ENCODE data around the gene DAAM2. TPM values are rescaled to one million over a fixed set of nuclear protein-coding genes. Genes with fewer than 3 reads are reported as not detected.

The DAAM2 gene
- total RNA-seq, 1 donor from 2014 or later: 0.59 TPM

- Mint-ChIP-seq H3K4me3 (ENCODE audit: unreplicated experiment) (no peak overlapping the region), H3K9me3 (ENCODE audit: unreplicated experiment) (no peaks in the 10 kb centered on the region), H3K27ac (ENCODE audit: unreplicated experiment) (no peak overlapping the region), H3K36me3 (ENCODE audit: unreplicated experiment) (no peaks in the 10 kb centered on the region), H3K27me3 (ENCODE audit: unreplicated experiment) (peaks cover 3% of the 10 kb centered on the region), H3K4me1 (ENCODE audit: low read depth, unreplicated experiment) (no peaks in the 10 kb centered on the region)
- no peak for DNase-seq
- TF ChIP-seq CTCF (IDR thresholded peaks at IDR 0.05; ENCODE audit: partially characterized antibody, unreplicated experiment): no peak
Observed at GRCh38 chr6:39884696-39885095, 92.5 kb downstream of the DAAM2 start.

- H3K9me3 Mint-ChIP-seq (ENCODE audit: unreplicated experiment): no peaks in the 10 kb centered on the region
- H3K4me1 Mint-ChIP-seq (ENCODE audit: low read depth, unreplicated experiment): no peaks in the 10 kb centered on the region
- H3K4me3 Mint-ChIP-seq (ENCODE audit: unreplicated experiment): no peak overlapping the region
- TF ChIP-seq CTCF (IDR thresholded peaks at IDR 0.05; ENCODE audit: partially characterized antibody, unreplicated experiment): no peak
- no peak overlapping the region for H3K27ac Mint-ChIP-seq (ENCODE audit: unreplicated experiment)
- no peaks in the 10 kb centered on the region for H3K36me3 Mint-ChIP-seq (ENCODE audit: unreplicated experiment)
- peaks cover 3% of the 10 kb centered on the region for H3K27me3 Mint-ChIP-seq (ENCODE audit: unreplicated experiment)
- DNase-seq: no peak
Observed at GRCh38 chr6:39885691-39886090, 93.5 kb downstream of the DAAM2 start.

- Mint-ChIP-seq H3K4me1 (ENCODE audit: low read depth, unreplicated experiment) (no peaks in the 10 kb centered on the region), H3K9me3 (ENCODE audit: unreplicated experiment) (no peaks in the 10 kb centered on the region), H3K4me3 (ENCODE audit: unreplicated experiment) (no peak overlapping the region), H3K36me3 (ENCODE audit: unreplicated experiment) (no peaks in the 10 kb centered on the region), H3K27me3 (ENCODE audit: unreplicated experiment) (peaks cover 5% of the 10 kb centered on the region), H3K27ac (ENCODE audit: unreplicated experiment) (no peak overlapping the region)
- DNase-seq: no peak
- TF ChIP-seq CTCF (IDR thresholded peaks at IDR 0.05; ENCODE audit: partially characterized antibody, unreplicated experiment): no peak
Observed at GRCh38 chr6:39886871-39887270, 94.7 kb downstream of the DAAM2 start.

GRCh38 chr6:39887692-39888450 lies 95.7 kb downstream of the DAAM2 start:
- H3K27ac Mint-ChIP-seq (ENCODE audit: unreplicated experiment): no peak overlapping the region

More at GRCh38 chr6:39887692-39888450, 95.7 kb downstream of the DAAM2 start:
- Mint-ChIP-seq H3K9me3 (ENCODE audit: unreplicated experiment) (no peaks in the 10 kb centered on the region), H3K4me1 (ENCODE audit: low read depth, unreplicated experiment) (no peaks in the 10 kb centered on the region), H3K4me3 (ENCODE audit: unreplicated experiment) (no peak overlapping the region), H3K36me3 (ENCODE audit: unreplicated experiment) (no peaks in the 10 kb centered on the region), H3K27me3 (ENCODE audit: unreplicated experiment) (peaks cover 5% of the 10 kb centered on the region)
- TF ChIP-seq CTCF (IDR thresholded peaks at IDR 0.05; ENCODE audit: partially characterized antibody, unreplicated experiment): no peak
- DNase-seq: no peak

Measured in glutamatergic neuron (in vitro differentiated cells).